Measurements from ENCODE around the gene ITGB8.

ITGB8 gene

GRCh38 chr7:20411372-20411771, 80.7 kb downstream of the ITGB8 start:
- no peak for DNase-seq (ENCODE audit: low spot score in 2 of 2)
- H3K4me3 ChIP-seq: no peak overlapping the region
- H3K9me3 ChIP-seq: no peaks in the 10 kb centered on the region
- in situ Hi-C loops (cut with MboI; ENCODE audit: low sequenced_read_pairs): no loop called here
- no peaks in the 10 kb centered on the region for H3K27me3 ChIP-seq (ENCODE audit: low read depth)
- no peaks in the 10 kb centered on the region for H3K36me3 ChIP-seq (replicated peaks)
- peaks cover 9% of the 10 kb centered on the region for H3K4me1 ChIP-seq

GRCh38 chr7:20412032-20412431, 81.3 kb downstream of the ITGB8 start:
- no peaks in the 10 kb centered on the region for H3K9me3 ChIP-seq
- no peak for DNase-seq (ENCODE audit: low spot score in 2 of 2)
- no peaks in the 10 kb centered on the region for H3K27me3 ChIP-seq (ENCODE audit: low read depth)
- peaks cover 9% of the 10 kb centered on the region for H3K4me1 ChIP-seq
- in situ Hi-C loops (cut with MboI; ENCODE audit: low sequenced_read_pairs): no loop called here
- H3K36me3 ChIP-seq (replicated peaks): no peaks in the 10 kb centered on the region
- H3K4me3 ChIP-seq: no peak overlapping the region

GRCh38 chr7:20417260-20417659, 86.6 kb downstream of the ITGB8 start:
- no peaks in the 10 kb centered on the region for H3K4me1 ChIP-seq
- H3K36me3 ChIP-seq (replicated peaks): no peaks in the 10 kb centered on the region
- no peaks in the 10 kb centered on the region for H3K9me3 ChIP-seq
- in situ Hi-C loops (cut with MboI; ENCODE audit: low sequenced_read_pairs): no loop called here
- no peaks in the 10 kb centered on the region for H3K27me3 ChIP-seq (ENCODE audit: low read depth)
- no peak for DNase-seq (ENCODE audit: low spot score in 2 of 2)
- H3K4me3 ChIP-seq: no peak overlapping the region

GRCh38 chr7:20417675-20418382, 87.1 kb downstream of the ITGB8 start:
- no peak for DNase-seq (ENCODE audit: low spot score in 2 of 2)
- Histone ChIP-seq H3K9me3 (no peaks in the 10 kb centered on the region), H3K4me3 (no peak overlapping the region), H3K27me3 (ENCODE audit: low read depth) (no peaks in the 10 kb centered on the region), H3K36me3 (replicated peaks) (no peaks in the 10 kb centered on the region), H3K4me1 (no peaks in the 10 kb centered on the region)
- in situ Hi-C loops (cut with MboI; ENCODE audit: low sequenced_read_pairs): no loop called here

- in situ Hi-C loops (cut with MboI; ENCODE audit: low sequenced_read_pairs): no loop called here
- no peak for DNase-seq (ENCODE audit: low spot score in 2 of 2)
- no peaks in the 10 kb centered on the region for H3K36me3 ChIP-seq (replicated peaks)
- H3K27me3 ChIP-seq (ENCODE audit: low read depth): no peaks in the 10 kb centered on the region
- H3K4me1 ChIP-seq: no peaks in the 10 kb centered on the region
- no peak overlapping the region for H3K4me3 ChIP-seq
- H3K9me3 ChIP-seq: no peaks in the 10 kb centered on the region
These were observed 93.8 kb downstream of the ITGB8 start for GRCh38 chr7:20424500-20424899.

GRCh38 chr7:20430664-20431063, 100.0 kb downstream of the ITGB8 start:
- no peaks in the 10 kb centered on the region for H3K9me3 ChIP-seq
- no peaks in the 10 kb centered on the region for H3K27me3 ChIP-seq (ENCODE audit: low read depth)
- no peaks in the 10 kb centered on the region for H3K4me1 ChIP-seq
- H3K36me3 ChIP-seq (replicated peaks): no peaks in the 10 kb centered on the region
- no peak for DNase-seq (ENCODE audit: low spot score in 2 of 2)
- H3K4me3 ChIP-seq: no peak overlapping the region
- in situ Hi-C loops (cut with MboI; ENCODE audit: low sequenced_read_pairs): no loop called here

GRCh38 chr7:20431146-20431545, 100.4 kb downstream of the ITGB8 start:
- Histone ChIP-seq H3K4me3 (no peak overlapping the region), H3K4me1 (no peaks in the 10 kb centered on the region), H3K9me3 (no peaks in the 10 kb centered on the region), H3K36me3 (replicated peaks) (no peaks in the 10 kb centered on the region), H3K27me3 (ENCODE audit: low read depth) (no peaks in the 10 kb centered on the region)
- DNase-seq (ENCODE audit: low spot score in 2 of 2): no peak
- in situ Hi-C loops (cut with MboI; ENCODE audit: low sequenced_read_pairs): no loop called here

- DNase-seq (ENCODE audit: low spot score in 2 of 2): no peak
- H3K4me3 ChIP-seq: no peak overlapping the region
- H3K4me1 ChIP-seq: no peaks in the 10 kb centered on the region
- in situ Hi-C loops (cut with MboI; ENCODE audit: low sequenced_read_pairs): no loop called here
- H3K36me3 ChIP-seq (replicated peaks): no peaks in the 10 kb centered on the region
- no peaks in the 10 kb centered on the region for H3K9me3 ChIP-seq
- no peaks in the 10 kb centered on the region for H3K27me3 ChIP-seq (ENCODE audit: low read depth)
These were observed 101.4 kb downstream of the ITGB8 start for GRCh38 chr7:20432071-20432470.

- no peaks in the 10 kb centered on the region for H3K4me1 ChIP-seq
- no peak overlapping the region for H3K4me3 ChIP-seq
- DNase-seq (ENCODE audit: low spot score in 2 of 2): no peak
- in situ Hi-C loops (cut with MboI; ENCODE audit: low sequenced_read_pairs): no loop called here
- H3K9me3 ChIP-seq: no peaks in the 10 kb centered on the region
- H3K36me3 ChIP-seq (replicated peaks): no peaks in the 10 kb centered on the region
- H3K27me3 ChIP-seq (ENCODE audit: low read depth): no peaks in the 10 kb centered on the region
These were observed 104.6 kb downstream of the ITGB8 start for GRCh38 chr7:20435305-20435704.

- H3K9me3 ChIP-seq: no peaks in the 10 kb centered on the region
- no peak overlapping the region for H3K4me3 ChIP-seq
- DNase-seq (ENCODE audit: low spot score in 2 of 2): no peak
- H3K4me1 ChIP-seq: no peaks in the 10 kb centered on the region
- H3K27me3 ChIP-seq (ENCODE audit: low read depth): no peaks in the 10 kb centered on the region
- no peaks in the 10 kb centered on the region for H3K36me3 ChIP-seq (replicated peaks)
- in situ Hi-C loops (cut with MboI; ENCODE audit: low sequenced_read_pairs): no loop called here
These were observed 107.5 kb downstream of the ITGB8 start for GRCh38 chr7:20438248-20438647.

- no peaks in the 10 kb centered on the region for H3K27me3 ChIP-seq (ENCODE audit: low read depth)
- no peaks in the 10 kb centered on the region for H3K36me3 ChIP-seq (replicated peaks)
- DNase-seq (ENCODE audit: low spot score in 2 of 2): no peak
- no peak overlapping the region for H3K4me3 ChIP-seq
- no peaks in the 10 kb centered on the region for H3K9me3 ChIP-seq
- H3K4me1 ChIP-seq: no peaks in the 10 kb centered on the region
- in situ Hi-C loops (cut with MboI; ENCODE audit: low sequenced_read_pairs): no loop called here
These were observed 108.1 kb downstream of the ITGB8 start for GRCh38 chr7:20438694-20439376.

GRCh38 chr7:20439416-20440185, 108.9 kb downstream of the ITGB8 start:
- DNase-seq (ENCODE audit: low spot score in 2 of 2): no peak
- in situ Hi-C loops (cut with MboI; ENCODE audit: low sequenced_read_pairs): no loop called here
- no peaks in the 10 kb centered on the region for H3K27me3 ChIP-seq (ENCODE audit: low read depth)
- no peaks in the 10 kb centered on the region for H3K4me1 ChIP-seq
- H3K36me3 ChIP-seq (replicated peaks): no peaks in the 10 kb centered on the region
- no peak overlapping the region for H3K4me3 ChIP-seq
- H3K9me3 ChIP-seq: no peaks in the 10 kb centered on the region

GRCh38 chr7:20440472-20441105, 109.9 kb downstream of the ITGB8 start:
- Histone ChIP-seq H3K4me1 (no peaks in the 10 kb centered on the region), H3K27me3 (ENCODE audit: low read depth) (no peaks in the 10 kb centered on the region), H3K4me3 (no peak overlapping the region), H3K36me3 (replicated peaks) (no peaks in the 10 kb centered on the region), H3K9me3 (no peaks in the 10 kb centered on the region)
- in situ Hi-C loops (cut with MboI; ENCODE audit: low sequenced_read_pairs): no loop called here
- peak; percentile 11 to 75 for DNase-seq (ENCODE audit: low spot score in 2 of 2)

GRCh38 chr7:20441346-20441745, 110.6 kb downstream of the ITGB8 start:
- H3K9me3 ChIP-seq: no peaks in the 10 kb centered on the region
- H3K4me1 ChIP-seq: no peaks in the 10 kb centered on the region
- no peak for DNase-seq (ENCODE audit: low spot score in 2 of 2)
- no peaks in the 10 kb centered on the region for H3K27me3 ChIP-seq (ENCODE audit: low read depth)
- H3K4me3 ChIP-seq: no peak overlapping the region
- in situ Hi-C loops (cut with MboI; ENCODE audit: low sequenced_read_pairs): no loop called here
- H3K36me3 ChIP-seq (replicated peaks): no peaks in the 10 kb centered on the region

All from HAP-1 (cell line).